ENCODE measurements around the gene STUM.
A peak's percentile ranks its signal among the peaks of the same experiment; 100 is the strongest.

DNA sequence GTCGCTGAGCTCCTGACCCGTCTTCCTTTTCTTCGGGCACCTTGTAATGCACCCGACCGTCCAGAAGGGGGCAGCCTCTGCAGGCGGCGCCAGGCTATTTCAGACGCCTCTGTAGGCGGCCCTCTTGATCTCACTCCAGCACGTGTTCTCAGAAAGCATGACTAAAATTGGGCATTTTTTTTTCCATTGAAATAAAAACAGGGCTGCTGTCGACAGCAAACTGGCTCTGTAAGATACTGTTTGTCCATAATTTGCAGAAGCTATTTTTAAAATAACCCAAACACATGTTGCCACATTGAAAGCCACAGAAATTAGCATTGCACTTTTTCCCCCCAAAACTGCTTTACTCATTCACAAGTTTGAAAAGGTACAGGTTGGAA is 78.0 kb downstream of the STUM start:
- peak; percentile 100 for TF ChIP-seq CTCF (IDR thresholded peaks at IDR 0.05; ENCODE audit: low read length)
- TF ChIP-seq EZH2 (optimal IDR thresholded peaks at IDR 0.05; ENCODE audit: low read depth, low read length): no peak
